GM12878 (cell line): Measurements from ENCODE around the gene ZKSCAN5. TPM values are rescaled to one million over a fixed set of nuclear protein-coding genes. Genes with fewer than 3 reads are reported as not detected.
A peak's percentile ranks its signal among the peaks of the same experiment; 100 is the strongest.

Experiments
- EGR1 ChIP-seq, 2 experiments: IDR thresholded peaks; 1 replicate in 1 of 2; 2 replicates in 1 of 2; pipeline ENCODE4 v1.6.1; 2011 to 2012; ENCODE audit warnings: low read depth in 2 of 2, low read length in 2 of 2, borderline replicate concordance in 1 of 2, mild to moderate bottlenecking in 1 of 2, moderate library complexity in 1 of 2
- GATAD2B ChIP-seq: fragments of 450-650 bp; conservative IDR thresholded peaks from 2 replicates; pipeline ENCODE4 v1.6.1; 2017; ENCODE audit warnings: low read depth, mild to moderate bottlenecking, moderate library complexity
- HDAC2 ChIP-seq: fragments of 200-600 bp; sonication (generic); IDR thresholded peaks from 2 replicates; pipeline ENCODE4 v1.6.1; 2017
- IKZF1 ChIP-seq: fragments of 450-650 bp; conservative IDR thresholded peaks from 2 replicates; pipeline ENCODE4 v1.6.1; 2017; ENCODE audit warnings: antibody characterized with exemption, mild to moderate bottlenecking
- IKZF2 ChIP-seq, 2 experiments: fragments of 450-650 bp; IDR thresholded peaks; 2 replicates each; pipeline ENCODE4 v1.6.1; 2017; ENCODE audit warnings: mild to moderate bottlenecking in 2 of 2, moderate library complexity in 2 of 2
- MXI1 ChIP-seq: fragments of 150-350 bp; IDR thresholded peaks from 2 replicates; pipeline ENCODE4 v1.6.1; 2011; ENCODE audit warnings: low read depth, mild to moderate bottlenecking, inconsistent platforms, low read length, improper control_type of control experiment
- NFYA ChIP-seq: IDR thresholded peaks from 2 replicates; pipeline ENCODE4 v1.6.1; 2011; ENCODE audit warnings: low read depth, mild to moderate bottlenecking, low read length, improper control_type of control experiment, borderline replicate concordance
- POU2F2 ChIP-seq: IDR thresholded peaks from 3 replicates; pipeline ENCODE4 v1.6.1; 2011; ENCODE audit warnings: low read depth, mild to moderate bottlenecking, low read length, borderline replicate concordance
- RELA ChIP-seq: fragments of 450-650 bp; IDR thresholded peaks from 2 replicates; pipeline ENCODE4 v1.8.0; 2014; ENCODE audit warnings: borderline replicate concordance; ENCODE audit not compliant: partially characterized antibody
- SIX5 ChIP-seq: IDR thresholded peaks from 2 replicates; pipeline ENCODE4 v1.6.1; 2011; ENCODE audit warnings: mild to moderate bottlenecking, low read depth, low read length, moderate library complexity; ENCODE audit not compliant: severe bottlenecking
- TARDBP ChIP-seq: IDR thresholded peaks from 2 replicates; pipeline ENCODE4 v1.6.1; 2016; ENCODE audit warnings: borderline replicate concordance
- ZNF622 ChIP-seq: fragments of 450-650 bp; IDR thresholded peaks from 2 replicates; pipeline ENCODE4 v1.6.1; 2017; ENCODE audit warnings: mild to moderate bottlenecking, inconsistent platforms
- polyA plus RNA-seq, 11 experiments: library from polyadenylated mRNA; depleted of rRNA in 4 of 11; unstranded in 6 of 11; stranded (reverse) in 5 of 11; fragments of >200 nt; fragmentation: Nextera tagmentation in 4 of 11; fragmentation: Illumina TruSeq in 1 of 11; extraction: Ambion mirVana in 4 of 11; extraction: Trizol in 1 of 11; gene quantifications; 1 replicate in 1 of 11; 2 replicates in 10 of 11; pipeline versions ENCODE4 v1.2.1 to v1.2.3, GENCODE V29; 2011 to 2016; ENCODE audit warnings: inconsistent platforms in 2 of 11, missing spikeins in 2 of 11, low read depth in 1 of 11
- total RNA-seq, 4 experiments: library from RNA; depleted of rRNA in 3 of 4; stranded (reverse); fragments of >200 nt in 3 of 4; fragmentation: Illumina TruSeq in 1 of 4; extraction: Trizol in 1 of 4; gene quantifications; 2 replicates each; pipeline versions ENCODE4 v1.2.1 to v1.2.3, GENCODE V29; 2013 to 2021
- TF ChIP-seq, protein P1 (sequence below): fragments of 450-650 bp; conservative IDR thresholded peaks from 2 replicates; pipeline ENCODE4 v1.6.1; 2017; ENCODE audit warnings: mild to moderate bottlenecking, moderate library complexity
- TF ChIP-seq, protein P2 (sequence below): fragments of 450-650 bp; IDR thresholded peaks from 2 replicates; pipeline ENCODE4 v1.6.1; 2017; ENCODE audit warnings: mild to moderate bottlenecking, moderate library complexity
- TF ChIP-seq, protein P3 (sequence below): fragments of 150-350 bp; IDR thresholded peaks from 2 replicates; pipeline ENCODE4 v1.6.1; 2016; ENCODE audit warnings: low read depth, low read length

ZKSCAN5 gene
- total and polyA plus RNA-seq, 10 of the 15 experiments (the other 5 are each of a cell fraction or from before 2014, with no cell fraction given), result 2.5 to 10.1 (median 7.7) TPM

DNA sequence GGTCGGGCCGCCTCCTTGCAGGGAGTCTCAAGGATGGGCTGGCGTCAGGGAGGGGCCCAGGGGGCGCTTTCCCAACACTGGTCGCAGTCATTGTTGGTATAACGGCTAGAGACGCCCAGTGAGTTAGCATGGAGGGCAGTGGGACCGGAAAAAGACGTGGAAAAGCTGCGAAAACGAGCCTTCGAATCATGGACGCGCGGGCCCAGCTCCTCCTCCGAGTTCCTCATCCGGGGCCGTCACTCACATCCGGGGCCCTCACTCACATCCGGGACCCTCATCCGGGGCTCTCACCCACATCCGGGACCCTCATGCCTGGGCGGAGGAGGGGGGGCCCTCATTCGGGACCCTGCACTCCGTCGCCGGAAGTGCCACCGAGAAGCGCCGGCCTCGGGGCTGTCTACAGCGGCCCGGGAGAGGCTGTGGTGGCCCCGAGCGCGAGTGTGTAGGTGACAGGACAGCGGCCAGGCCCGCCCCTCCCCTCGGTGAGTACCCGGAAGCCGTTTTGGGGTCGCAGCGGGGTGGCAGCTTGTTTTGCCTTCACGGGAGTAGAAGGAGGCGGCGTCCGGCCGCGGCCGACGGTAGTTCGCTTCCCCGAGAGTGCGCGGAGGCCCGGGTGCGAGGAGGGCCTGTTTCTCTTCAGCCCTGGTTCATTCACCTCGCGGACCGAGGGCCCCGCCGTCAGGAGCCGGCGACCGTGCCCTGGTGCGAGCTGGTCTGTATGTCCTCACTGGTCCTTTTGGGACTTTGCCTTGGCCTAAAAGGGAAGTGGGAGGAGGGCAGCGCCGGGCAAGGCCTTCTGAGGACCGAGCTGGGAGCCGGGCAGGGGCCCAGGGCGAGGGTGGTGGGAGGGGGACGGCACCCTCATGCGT, 54.1 kb downstream of the ZKSCAN5 start, which contains the start of gene ZNF655 (continued):
- TF ChIP-seq, protein P1, sequence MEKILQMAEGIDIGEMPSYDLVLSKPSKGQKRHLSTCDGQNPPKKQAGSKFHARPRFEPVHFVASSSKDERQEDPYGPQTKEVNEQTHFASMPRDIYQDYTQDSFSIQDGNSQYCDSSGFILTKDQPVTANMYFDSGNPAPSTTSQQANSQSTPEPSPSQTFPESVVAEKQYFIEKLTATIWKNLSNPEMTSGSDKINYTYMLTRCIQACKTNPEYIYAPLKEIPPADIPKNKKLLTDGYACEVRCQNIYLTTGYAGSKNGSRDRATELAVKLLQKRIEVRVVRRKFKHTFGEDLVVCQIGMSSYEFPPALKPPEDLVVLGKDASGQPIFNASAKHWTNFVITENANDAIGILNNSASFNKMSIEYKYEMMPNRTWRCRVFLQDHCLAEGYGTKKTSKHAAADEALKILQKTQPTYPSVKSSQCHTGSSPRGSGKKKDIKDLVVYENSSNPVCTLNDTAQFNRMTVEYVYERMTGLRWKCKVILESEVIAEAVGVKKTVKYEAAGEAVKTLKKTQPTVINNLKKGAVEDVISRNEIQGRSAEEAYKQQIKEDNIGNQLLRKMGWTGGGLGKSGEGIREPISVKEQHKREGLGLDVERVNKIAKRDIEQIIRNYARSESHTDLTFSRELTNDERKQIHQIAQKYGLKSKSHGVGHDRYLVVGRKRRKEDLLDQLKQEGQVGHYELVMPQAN, result peak; percentile 89
- TF ChIP-seq RELA (no peak), GATAD2B (peak; percentile 89), EGR1 (IDR thresholded peaks at IDR 0.05; ENCODE audit: borderline replicate concordance in 1 of 2, low read depth in 2 of 2, low read length in 2 of 2) (peak in 1 of 2 experiments; percentile 7; a peak in 1 of 3 replicates), POU2F2 (peak; percentile 51; the same call in 1 of the 3 replicates), ZNF622 (no peak), SIX5 (no peak), MXI1 (peak; percentile 58; the same call in 1 of the 2 replicates), IKZF1 (peak; percentile 74), IKZF2 (IDR thresholded peaks at IDR 0.05) (peak; percentile 14 to 99; a peak in 2 of 4 replicates), TARDBP (0 out of 2 replicates have a peak, but pooled peaks have one; percentile 62), NFYA (no peak), HDAC2 (no peak)
- TF ChIP-seq, protein P2, sequence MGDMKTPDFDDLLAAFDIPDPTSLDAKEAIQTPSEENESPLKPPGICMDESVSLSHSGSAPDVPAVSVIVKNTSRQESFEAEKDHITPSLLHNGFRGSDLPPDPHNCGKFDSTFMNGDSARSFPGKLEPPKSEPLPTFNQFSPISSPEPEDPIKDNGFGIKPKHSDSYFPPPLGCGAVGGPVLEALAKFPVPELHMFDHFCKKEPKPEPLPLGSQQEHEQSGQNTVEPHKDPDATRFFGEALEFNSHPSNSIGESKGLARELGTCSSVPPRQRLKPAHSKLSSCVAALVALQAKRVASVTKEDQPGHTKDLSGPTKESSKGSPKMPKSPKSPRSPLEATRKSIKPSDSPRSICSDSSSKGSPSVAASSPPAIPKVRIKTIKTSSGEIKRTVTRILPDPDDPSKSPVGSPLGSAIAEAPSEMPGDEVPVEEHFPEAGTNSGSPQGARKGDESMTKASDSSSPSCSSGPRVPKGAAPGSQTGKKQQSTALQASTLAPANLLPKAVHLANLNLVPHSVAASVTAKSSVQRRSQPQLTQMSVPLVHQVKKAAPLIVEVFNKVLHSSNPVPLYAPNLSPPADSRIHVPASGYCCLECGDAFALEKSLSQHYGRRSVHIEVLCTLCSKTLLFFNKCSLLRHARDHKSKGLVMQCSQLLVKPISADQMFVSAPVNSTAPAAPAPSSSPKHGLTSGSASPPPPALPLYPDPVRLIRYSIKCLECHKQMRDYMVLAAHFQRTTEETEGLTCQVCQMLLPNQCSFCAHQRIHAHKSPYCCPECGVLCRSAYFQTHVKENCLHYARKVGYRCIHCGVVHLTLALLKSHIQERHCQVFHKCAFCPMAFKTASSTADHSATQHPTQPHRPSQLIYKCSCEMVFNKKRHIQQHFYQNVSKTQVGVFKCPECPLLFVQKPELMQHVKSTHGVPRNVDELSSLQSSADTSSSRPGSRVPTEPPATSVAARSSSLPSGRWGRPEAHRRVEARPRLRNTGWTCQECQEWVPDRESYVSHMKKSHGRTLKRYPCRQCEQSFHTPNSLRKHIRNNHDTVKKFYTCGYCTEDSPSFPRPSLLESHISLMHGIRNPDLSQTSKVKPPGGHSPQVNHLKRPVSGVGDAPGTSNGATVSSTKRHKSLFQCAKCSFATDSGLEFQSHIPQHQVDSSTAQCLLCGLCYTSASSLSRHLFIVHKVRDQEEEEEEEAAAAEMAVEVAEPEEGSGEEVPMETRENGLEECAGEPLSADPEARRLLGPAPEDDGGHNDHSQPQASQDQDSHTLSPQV, result no peak
- TF ChIP-seq, protein P3, sequence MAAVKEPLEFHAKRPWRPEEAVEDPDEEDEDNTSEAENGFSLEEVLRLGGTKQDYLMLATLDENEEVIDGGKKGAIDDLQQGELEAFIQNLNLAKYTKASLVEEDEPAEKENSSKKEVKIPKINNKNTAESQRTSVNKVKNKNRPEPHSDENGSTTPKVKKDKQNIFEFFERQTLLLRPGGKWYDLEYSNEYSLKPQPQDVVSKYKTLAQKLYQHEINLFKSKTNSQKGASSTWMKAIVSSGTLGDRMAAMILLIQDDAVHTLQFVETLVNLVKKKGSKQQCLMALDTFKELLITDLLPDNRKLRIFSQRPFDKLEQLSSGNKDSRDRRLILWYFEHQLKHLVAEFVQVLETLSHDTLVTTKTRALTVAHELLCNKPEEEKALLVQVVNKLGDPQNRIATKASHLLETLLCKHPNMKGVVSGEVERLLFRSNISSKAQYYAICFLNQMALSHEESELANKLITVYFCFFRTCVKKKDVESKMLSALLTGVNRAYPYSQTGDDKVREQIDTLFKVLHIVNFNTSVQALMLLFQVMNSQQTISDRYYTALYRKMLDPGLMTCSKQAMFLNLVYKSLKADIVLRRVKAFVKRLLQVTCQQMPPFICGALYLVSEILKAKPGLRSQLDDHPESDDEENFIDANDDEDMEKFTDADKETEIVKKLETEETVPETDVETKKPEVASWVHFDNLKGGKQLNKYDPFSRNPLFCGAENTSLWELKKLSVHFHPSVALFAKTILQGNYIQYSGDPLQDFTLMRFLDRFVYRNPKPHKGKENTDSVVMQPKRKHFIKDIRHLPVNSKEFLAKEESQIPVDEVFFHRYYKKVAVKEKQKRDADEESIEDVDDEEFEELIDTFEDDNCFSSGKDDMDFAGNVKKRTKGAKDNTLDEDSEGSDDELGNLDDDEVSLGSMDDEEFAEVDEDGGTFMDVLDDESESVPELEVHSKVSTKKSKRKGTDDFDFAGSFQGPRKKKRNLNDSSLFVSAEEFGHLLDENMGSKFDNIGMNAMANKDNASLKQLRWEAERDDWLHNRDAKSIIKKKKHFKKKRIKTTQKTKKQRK, result no peak
